GM23338 (cell line): ENCODE data around the gene GFAP. TPM values are rescaled to one million over a fixed set of nuclear protein-coding genes. Genes with fewer than 3 reads are reported as not detected.

ENCODE experiments used
- ATAC-seq: fragments of 200-7000 bp; cut with Tn5 transposase; 3 replicates; pipeline ENCODE4 v1.9.1; 2020
- DNase-seq: peaks from one replicate; pipeline ENCODE4 v3.0.0-alpha.2; 2015; ENCODE audit warnings: low spot score
- H2AFZ ChIP-seq: fragments of 200-600 bp; sonication (generic); 2 replicates; pipeline ENCODE4 v1.8.0; 2016; ENCODE audit warnings: antibody characterized with exemption, mild to moderate bottlenecking, moderate library complexity
- H3F3A ChIP-seq: fragments of 200-600 bp; sonication (generic); replicated peaks from 2 replicates; pipeline ENCODE4 v1.8.0; 2017; ENCODE audit warnings: antibody characterized with exemption, mixed run types, low read depth
- H3K27ac ChIP-seq: fragments of 200-600 bp; sonication (generic); 2 replicates; pipeline ENCODE4 v1.6.1; 2016; ENCODE audit warnings: low read depth
- H3K27me3 ChIP-seq: fragments of 200-600 bp; sonication (generic); 2 replicates; pipeline ENCODE4 v1.8.0; 2016; ENCODE audit warnings: mild to moderate bottlenecking, mixed run types, moderate library complexity; ENCODE audit not compliant: insufficient read depth
- H3K36me3 ChIP-seq: fragments of 200-600 bp; sonication (generic); 2 replicates; pipeline ENCODE4 v1.8.0; 2016; ENCODE audit warnings: mild to moderate bottlenecking; ENCODE audit not compliant: insufficient read depth
- H3K4me1 ChIP-seq: fragments of 200-600 bp; sonication (generic); 2 replicates; pipeline ENCODE4 v1.8.0; 2016; ENCODE audit warnings: mild to moderate bottlenecking, moderate library complexity; ENCODE audit not compliant: insufficient read depth
- H3K4me2 ChIP-seq: fragments of 200-600 bp; sonication (generic); 2 replicates; pipeline ENCODE4 v1.7.1; 2017; ENCODE audit warnings: mixed run types
- H3K4me3 ChIP-seq: fragments of 200-600 bp; sonication (generic); 2 replicates; pipeline ENCODE4 v1.6.1; 2016; ENCODE audit warnings: mixed run types
- H3K79me2 ChIP-seq: fragments of 200-600 bp; sonication (generic); replicated peaks from 2 replicates; pipeline ENCODE4 v1.8.0; 2017; ENCODE audit warnings: mild to moderate bottlenecking; ENCODE audit not compliant: insufficient read depth
- H3K9me2 ChIP-seq: fragments of 200-600 bp; sonication (generic); 2 replicates; pipeline ENCODE4 v1.8.0; 2017; ENCODE audit not compliant: insufficient read depth
- H4K20me1 ChIP-seq: fragments of 200-600 bp; sonication (generic); replicated peaks from 2 replicates; pipeline ENCODE4 v1.8.0; 2017; ENCODE audit warnings: mild to moderate bottlenecking; ENCODE audit not compliant: insufficient read depth
- H3K27ac Mint-ChIP-seq: 2 replicates; pipeline ENCODE4 v1.8.0; 2020; ENCODE audit warnings: inconsistent platforms, mild to moderate bottlenecking, moderate library complexity, mixed read lengths
- H3K27me3 Mint-ChIP-seq: 3 replicates; pipeline ENCODE4 v1.8.0; 2022; ENCODE audit warnings: low read depth, mild to moderate bottlenecking, moderate library complexity, mixed read lengths, inconsistent platforms; ENCODE audit not compliant: insufficient read depth, poor library complexity
- H3K36me3 Mint-ChIP-seq: 3 replicates; pipeline ENCODE4 v1.8.0; 2021; ENCODE audit warnings: low read depth, mild to moderate bottlenecking, inconsistent platforms, moderate library complexity, mixed read lengths
- H3K4me1 Mint-ChIP-seq: 3 replicates; pipeline ENCODE4 v1.8.0; 2020; ENCODE audit warnings: mild to moderate bottlenecking, inconsistent platforms, mixed read lengths
- H3K4me3 Mint-ChIP-seq: 3 replicates; pipeline ENCODE4 v1.8.0; 2021; ENCODE audit warnings: moderate library complexity, mild to moderate bottlenecking, inconsistent platforms, mixed read lengths
- H3K9me3 Mint-ChIP-seq: 3 replicates; pipeline ENCODE4 v1.8.0; 2020; ENCODE audit warnings: moderate library complexity, mild to moderate bottlenecking, inconsistent platforms, mixed read lengths
- CREB1 ChIP-seq: fragments of 250-450 bp; sonication (Bioruptor Pico); IDR thresholded peaks from 2 replicates; pipeline ENCODE4 v1.5.0; 2020; ENCODE audit warnings: low read depth, mild to moderate bottlenecking, moderate library complexity
- EZH2 ChIP-seq: fragments of 200-600 bp; sonication (generic); IDR thresholded peaks from one replicate; pipeline ENCODE4 v1.8.0; 2017; ENCODE audit warnings: antibody characterized with exemption, mild to moderate bottlenecking, low read depth; ENCODE audit not compliant: unreplicated experiment
- EZH2phosphoT487 ChIP-seq: fragments of 200-600 bp; sonication (generic); IDR thresholded peaks from one replicate; pipeline ENCODE4 v1.8.1; 2018; ENCODE audit warnings: antibody characterized with exemption; ENCODE audit not compliant: unreplicated experiment
- JUNB ChIP-seq: IDR thresholded peaks from one replicate; pipeline ENCODE4 v1.6.1; 2016; ENCODE audit warnings: antibody characterized with exemption; ENCODE audit not compliant: unreplicated experiment
- NANOG ChIP-seq: IDR thresholded peaks from 2 replicates; pipeline ENCODE4 v1.6.1; 2016; ENCODE audit warnings: antibody characterized with exemption, borderline replicate concordance
- POLR2AphosphoS5 ChIP-seq: IDR thresholded peaks from 2 replicates; pipeline ENCODE4 v1.6.1; 2016; ENCODE audit warnings: antibody characterized with exemption, low read depth
- ZNF331 ChIP-seq: fragments of 250-450 bp; sonication (Bioruptor Pico); IDR thresholded peaks from 2 replicates; pipeline ENCODE4 v1.5.0; 2020; ENCODE audit warnings: low read depth, mild to moderate bottlenecking, moderate library complexity
- polyA plus RNA-seq: library from polyadenylated mRNA; unstranded; fragments of >200 nt; fragmentation: Nextera tagmentation; extraction: Ambion mirVana; gene quantifications from 2 replicates; pipeline ENCODE4 v1.2.1, GENCODE V29; 2016
- total RNA-seq: library from RNA; depleted of rRNA; stranded (reverse); fragments of >200 nt; shearing (Covaris generic); gene quantifications from 2 replicates; pipeline ENCODE4 v1.2.3, GENCODE V29; 2014
- TF ChIP-seq, protein P1 (sequence below): IDR thresholded peaks from 2 replicates; pipeline ENCODE4 v1.6.1; 2016; ENCODE audit warnings: antibody characterized with exemption
- TF ChIP-seq, protein P2 (sequence below), 2 experiments: fragments of 200-600 bp in 1 of 2; sonication (generic) in 1 of 2; conservative IDR thresholded peaks; 2 replicates each; pipeline versions ENCODE4 v1.5.1 to v1.6.1; 2016 to 2017; ENCODE audit warnings: antibody characterized with exemption in 2 of 2, low read depth in 2 of 2, mild to moderate bottlenecking in 2 of 2, moderate library complexity in 1 of 2
- TF ChIP-seq, protein P3 (sequence below): IDR thresholded peaks from one replicate; pipeline ENCODE4 v1.6.1; 2018; ENCODE audit warnings: antibody characterized with exemption; ENCODE audit not compliant: unreplicated experiment

GFAP gene
- total and polyA plus RNA-seq, 2 experiments from 2014 or later: 0.15 to 5.1 TPM

DNA sequence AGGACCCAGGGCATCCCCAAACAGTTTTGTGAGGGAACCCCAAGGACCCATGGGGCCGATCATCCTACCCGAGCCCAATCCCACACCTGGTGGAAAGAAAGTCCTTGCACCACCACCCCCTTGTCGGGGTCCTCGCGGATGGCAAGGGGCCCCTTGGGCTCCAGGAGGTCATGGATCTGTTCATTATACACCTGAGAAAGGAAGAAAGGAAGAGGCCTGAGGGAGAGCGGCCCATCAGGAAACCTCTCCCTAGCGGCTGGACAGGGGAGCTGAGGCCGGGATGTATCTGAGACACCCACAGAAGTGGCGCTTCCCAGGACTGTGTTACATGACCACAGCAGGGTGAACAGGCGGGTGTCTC lies 19.4 kb upstream of the GFAP start:
- Histone ChIP-seq H3K79me2 (peaks cover 24% of the 10 kb centered on the region), H3K9me2 (no peaks in the 10 kb centered on the region), H3K4me3 (no peak overlapping the region), H3K27me3 (no peaks in the 10 kb centered on the region), H3K4me1 (no peaks in the 10 kb centered on the region), H3K27ac (no peak overlapping the region), H2AFZ (no peak overlapping the region), H3F3A (no peaks in the 10 kb centered on the region), H3K4me2 (no peak overlapping the region), H4K20me1 (peaks cover 16% of the 10 kb centered on the region), H3K36me3 (peaks cover 39% of the 10 kb centered on the region)
- ATAC-seq: no peak
- Mint-ChIP-seq H3K36me3 (peaks cover 75% of the 10 kb centered on the region), H3K27ac (no peak overlapping the region), H3K4me3 (no peak overlapping the region), H3K9me3 (no peaks in the 10 kb centered on the region), H3K4me1 (no peaks in the 10 kb centered on the region), H3K27me3 (peaks cover 3% of the 10 kb centered on the region)
- DNase-seq: no peak
- TF ChIP-seq, protein P1, sequence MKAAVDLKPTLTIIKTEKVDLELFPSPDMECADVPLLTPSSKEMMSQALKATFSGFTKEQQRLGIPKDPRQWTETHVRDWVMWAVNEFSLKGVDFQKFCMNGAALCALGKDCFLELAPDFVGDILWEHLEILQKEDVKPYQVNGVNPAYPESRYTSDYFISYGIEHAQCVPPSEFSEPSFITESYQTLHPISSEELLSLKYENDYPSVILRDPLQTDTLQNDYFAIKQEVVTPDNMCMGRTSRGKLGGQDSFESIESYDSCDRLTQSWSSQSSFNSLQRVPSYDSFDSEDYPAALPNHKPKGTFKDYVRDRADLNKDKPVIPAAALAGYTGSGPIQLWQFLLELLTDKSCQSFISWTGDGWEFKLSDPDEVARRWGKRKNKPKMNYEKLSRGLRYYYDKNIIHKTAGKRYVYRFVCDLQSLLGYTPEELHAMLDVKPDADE: no peak
- no peak for TF ChIP-seq EZH2phosphoT487
- TF ChIP-seq CREB1 (CRISPR knock-in tag): no peak
- no peak for TF ChIP-seq POLR2AphosphoS5
- TF ChIP-seq, protein P2, sequence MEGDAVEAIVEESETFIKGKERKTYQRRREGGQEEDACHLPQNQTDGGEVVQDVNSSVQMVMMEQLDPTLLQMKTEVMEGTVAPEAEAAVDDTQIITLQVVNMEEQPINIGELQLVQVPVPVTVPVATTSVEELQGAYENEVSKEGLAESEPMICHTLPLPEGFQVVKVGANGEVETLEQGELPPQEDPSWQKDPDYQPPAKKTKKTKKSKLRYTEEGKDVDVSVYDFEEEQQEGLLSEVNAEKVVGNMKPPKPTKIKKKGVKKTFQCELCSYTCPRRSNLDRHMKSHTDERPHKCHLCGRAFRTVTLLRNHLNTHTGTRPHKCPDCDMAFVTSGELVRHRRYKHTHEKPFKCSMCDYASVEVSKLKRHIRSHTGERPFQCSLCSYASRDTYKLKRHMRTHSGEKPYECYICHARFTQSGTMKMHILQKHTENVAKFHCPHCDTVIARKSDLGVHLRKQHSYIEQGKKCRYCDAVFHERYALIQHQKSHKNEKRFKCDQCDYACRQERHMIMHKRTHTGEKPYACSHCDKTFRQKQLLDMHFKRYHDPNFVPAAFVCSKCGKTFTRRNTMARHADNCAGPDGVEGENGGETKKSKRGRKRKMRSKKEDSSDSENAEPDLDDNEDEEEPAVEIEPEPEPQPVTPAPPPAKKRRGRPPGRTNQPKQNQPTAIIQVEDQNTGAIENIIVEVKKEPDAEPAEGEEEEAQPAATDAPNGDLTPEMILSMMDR (conservative IDR thresholded peaks at IDR 0.05; ENCODE audit: low read depth in 2 of 2): no peak
- TF ChIP-seq NANOG: no peak
- no peak for TF ChIP-seq ZNF331 (CRISPR knock-in tag)

DNA sequence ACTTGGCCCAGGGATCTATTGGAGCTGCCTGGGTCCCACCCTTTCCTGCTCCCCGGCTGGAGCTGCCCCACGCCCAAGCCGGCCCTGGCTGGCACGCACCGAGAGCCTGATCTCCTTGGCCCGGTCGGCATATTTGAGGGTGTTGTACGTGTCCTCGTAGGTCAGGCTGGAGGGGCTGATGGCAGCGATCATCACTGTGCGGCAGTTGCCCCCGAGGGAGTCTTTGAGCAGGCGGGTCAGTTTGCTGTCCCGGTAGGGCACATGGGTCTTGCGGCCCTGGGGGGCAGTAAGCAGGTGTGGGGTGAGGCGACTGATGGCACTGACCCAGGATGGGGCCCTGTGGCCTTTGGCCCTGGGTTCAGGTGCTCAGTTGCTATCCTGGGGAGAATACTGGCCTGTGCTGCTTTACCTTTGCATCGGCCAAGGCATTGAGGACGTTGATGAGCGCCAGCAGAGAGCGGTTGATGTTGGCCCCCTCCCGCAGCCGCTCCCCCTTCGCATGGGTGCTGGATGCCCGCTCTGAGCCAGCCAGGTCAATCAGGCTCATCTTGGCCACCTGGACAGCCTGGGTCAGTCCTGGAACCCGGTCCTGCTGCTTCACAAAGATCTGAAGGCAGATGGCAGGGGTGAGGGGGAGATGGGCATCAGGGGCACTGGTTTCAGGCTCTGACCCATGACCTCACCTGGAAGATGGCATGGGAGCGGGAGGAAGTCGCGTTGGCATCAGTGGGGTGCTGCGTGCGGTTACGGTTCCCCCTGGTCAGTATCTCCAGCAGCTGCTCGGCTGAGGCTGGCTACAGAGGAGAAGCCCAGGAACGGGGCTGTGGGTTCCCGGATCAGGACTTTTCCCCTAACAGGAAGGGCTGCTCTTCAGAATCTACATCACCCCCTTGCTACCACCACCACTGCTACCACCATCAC lies 18.8 kb upstream of the GFAP start:
- Histone ChIP-seq H3K27ac (no peak overlapping the region), H3K9me2 (no peaks in the 10 kb centered on the region), H3K27me3 (no peaks in the 10 kb centered on the region), H3K4me1 (no peaks in the 10 kb centered on the region), H3F3A (no peaks in the 10 kb centered on the region), H3K36me3 (peaks cover 42% of the 10 kb centered on the region), H3K4me2 (no peak overlapping the region), H2AFZ (no peak overlapping the region), H3K4me3 (no peak overlapping the region), H4K20me1 (peaks cover 16% of the 10 kb centered on the region), H3K79me2 (peaks cover 17% of the 10 kb centered on the region)
- peaks cover 3% of the 10 kb centered on the region for H3K27me3 Mint-ChIP-seq
- DNase-seq: no peak
- H3K4me3 Mint-ChIP-seq: no peak overlapping the region
- H3K9me3 Mint-ChIP-seq: no peaks in the 10 kb centered on the region
- no peaks in the 10 kb centered on the region for H3K4me1 Mint-ChIP-seq
- H3K27ac Mint-ChIP-seq: no peak overlapping the region
- ATAC-seq: no peak
- TF ChIP-seq ZNF331 (CRISPR knock-in tag): no peak
- TF ChIP-seq EZH2: no peak
- no peak for TF ChIP-seq EZH2phosphoT487
- no peak for TF ChIP-seq JUNB
- TF ChIP-seq, protein P1: no peak
- TF ChIP-seq, protein P2 (conservative IDR thresholded peaks at IDR 0.05; ENCODE audit: low read depth in 2 of 2): no peak
- TF ChIP-seq NANOG: no peak
- TF ChIP-seq, protein P3, sequence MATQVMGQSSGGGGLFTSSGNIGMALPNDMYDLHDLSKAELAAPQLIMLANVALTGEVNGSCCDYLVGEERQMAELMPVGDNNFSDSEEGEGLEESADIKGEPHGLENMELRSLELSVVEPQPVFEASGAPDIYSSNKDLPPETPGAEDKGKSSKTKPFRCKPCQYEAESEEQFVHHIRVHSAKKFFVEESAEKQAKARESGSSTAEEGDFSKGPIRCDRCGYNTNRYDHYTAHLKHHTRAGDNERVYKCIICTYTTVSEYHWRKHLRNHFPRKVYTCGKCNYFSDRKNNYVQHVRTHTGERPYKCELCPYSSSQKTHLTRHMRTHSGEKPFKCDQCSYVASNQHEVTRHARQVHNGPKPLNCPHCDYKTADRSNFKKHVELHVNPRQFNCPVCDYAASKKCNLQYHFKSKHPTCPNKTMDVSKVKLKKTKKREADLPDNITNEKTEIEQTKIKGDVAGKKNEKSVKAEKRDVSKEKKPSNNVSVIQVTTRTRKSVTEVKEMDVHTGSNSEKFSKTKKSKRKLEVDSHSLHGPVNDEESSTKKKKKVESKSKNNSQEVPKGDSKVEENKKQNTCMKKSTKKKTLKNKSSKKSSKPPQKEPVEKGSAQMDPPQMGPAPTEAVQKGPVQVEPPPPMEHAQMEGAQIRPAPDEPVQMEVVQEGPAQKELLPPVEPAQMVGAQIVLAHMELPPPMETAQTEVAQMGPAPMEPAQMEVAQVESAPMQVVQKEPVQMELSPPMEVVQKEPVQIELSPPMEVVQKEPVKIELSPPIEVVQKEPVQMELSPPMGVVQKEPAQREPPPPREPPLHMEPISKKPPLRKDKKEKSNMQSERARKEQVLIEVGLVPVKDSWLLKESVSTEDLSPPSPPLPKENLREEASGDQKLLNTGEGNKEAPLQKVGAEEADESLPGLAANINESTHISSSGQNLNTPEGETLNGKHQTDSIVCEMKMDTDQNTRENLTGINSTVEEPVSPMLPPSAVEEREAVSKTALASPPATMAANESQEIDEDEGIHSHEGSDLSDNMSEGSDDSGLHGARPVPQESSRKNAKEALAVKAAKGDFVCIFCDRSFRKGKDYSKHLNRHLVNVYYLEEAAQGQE: no peak
- peaks cover 78% of the 10 kb centered on the region for H3K36me3 Mint-ChIP-seq
